Activated naive CD4-positive, alpha-beta T cell treated with anti-CD3 and anti-CD28 coated beads for 36 hours (primary cell): ENCODE measurements around the gene NXPE2. TPM values are rescaled to one million over a fixed set of nuclear protein-coding genes. Genes with fewer than 3 reads are reported as not detected.

Source experiments
- total RNA-seq, 2 experiments: library from RNA; stranded (reverse); gene quantifications; one replicate each; pipeline ENCODE4 v1.2.3, GENCODE V29; 2021

NXPE2 gene
- total RNA-seq, 2 experiments from 2014 or later, result not detected

Other genes starting within 250 kb of the NXPE2 start
- 10 to 100 TPM; 51.1 to 51.4 TPM for gene REXO2, start 239.1 kb upstream of the NXPE2 start, total RNA-seq
- gene NXPE1, start 118.6 kb upstream of the NXPE2 start, total RNA-seq, result not detected
- gene NXPE4, start 82.7 kb upstream of the NXPE2 start, total RNA-seq, result not detected